SU-DHL-6 (cell line): ENCODE data around the gene NCAM2.

Experiments
- CTCF ChIP-seq: fragments of 200-600 bp; sonication (generic); IDR thresholded peaks from one replicate; pipeline ENCODE4 v1.5.1; 2017; ENCODE audit warnings: antibody characterized with exemption, mild to moderate bottlenecking, low read length, moderate library complexity; ENCODE audit not compliant: insufficient read depth, poor library complexity, severe bottlenecking
- EZH2phosphoT487 ChIP-seq: fragments of 200-600 bp; sonication (generic), shearing (Covaris generic); conservative IDR thresholded peaks from 2 replicates; pipeline ENCODE4 v1.6.1; 2018; ENCODE audit warnings: mild to moderate bottlenecking, antibody characterized with exemption, low read length, moderate library complexity, mixed read lengths

GRCh38 chr21:21182401-21183010 is 184.3 kb downstream of the NCAM2 start:
- TF ChIP-seq CTCF (no peak), EZH2phosphoT487 (no peak)
